ENCODE data around the gene ZNF423.

ZNF423 gene

GRCh38 chr16:49578018-49578417 lies 277.9 kb downstream of the ZNF423 start:
- Histone ChIP-seq H3K36me3 (ENCODE audit: insufficient read depth, low read length) (no peaks in the 10 kb centered on the region), H2AFZ (ENCODE audit: low read depth, low read length) (no peak overlapping the region), H4K20me1 (ENCODE audit: insufficient read depth, low read length) (no peaks in the 10 kb centered on the region), H3K27ac (ENCODE audit: low read length) (no peak overlapping the region), H3K4me1 (ENCODE audit: insufficient read depth, low read length) (no peaks in the 10 kb centered on the region), H3K79me2 (ENCODE audit: insufficient read depth, low read length) (no peaks in the 10 kb centered on the region), H3K4me2 (ENCODE audit: insufficient read depth, low read length) (no peak overlapping the region), H3K4me3 (ENCODE audit: low read depth in 1 of 2, low read length in 2 of 2) (no peak overlapping the region), H3K9me3 (ENCODE audit: insufficient read depth, low read length, severe bottlenecking) (no peaks in the 10 kb centered on the region), H3K9ac (ENCODE audit: low read depth, low read length) (no peak overlapping the region), H3K27me3 (ENCODE audit: insufficient read depth, low read length, poor library complexity) (no peaks in the 10 kb centered on the region)
- ATAC-seq (ENCODE audit: insufficient read depth, low read depth) (no peak), DNase-seq (no peak)
- TF ChIP-seq EZH2 (IDR thresholded peaks at IDR 0.05; ENCODE audit: borderline replicate concordance, low read depth, low read length, severe bottlenecking) (no peak), CTCF (IDR thresholded peaks at IDR 0.05; ENCODE audit: borderline replicate concordance, extremely low read depth, low read length, poor library complexity, severe bottlenecking) (no peak)

GRCh38 chr16:49576941-49577340 lies 279.0 kb downstream of the ZNF423 start:
- ATAC-seq (ENCODE audit: insufficient read depth, low read depth): no peak
- no peaks in the 10 kb centered on the region for H3K27me3 ChIP-seq (ENCODE audit: insufficient read depth, low read length, poor library complexity)
- H2AFZ ChIP-seq (ENCODE audit: low read depth, low read length): no peak overlapping the region
- H3K4me1 ChIP-seq (ENCODE audit: insufficient read depth, low read length): no peaks in the 10 kb centered on the region
- no peak overlapping the region for H3K27ac ChIP-seq (ENCODE audit: low read length)
- no peaks in the 10 kb centered on the region for H3K9me3 ChIP-seq (ENCODE audit: insufficient read depth, low read length, severe bottlenecking)
- DNase-seq: no peak
- no peaks in the 10 kb centered on the region for H3K36me3 ChIP-seq (ENCODE audit: insufficient read depth, low read length)
- H3K4me2 ChIP-seq (ENCODE audit: insufficient read depth, low read length): no peak overlapping the region
- no peak overlapping the region for H3K9ac ChIP-seq (ENCODE audit: low read depth, low read length)
- TF ChIP-seq CTCF (IDR thresholded peaks at IDR 0.05; ENCODE audit: borderline replicate concordance, extremely low read depth, low read length, poor library complexity, severe bottlenecking) (no peak), EZH2 (IDR thresholded peaks at IDR 0.05; ENCODE audit: borderline replicate concordance, low read depth, low read length, severe bottlenecking) (no peak)
- no peaks in the 10 kb centered on the region for H4K20me1 ChIP-seq (ENCODE audit: insufficient read depth, low read length)
- no peaks in the 10 kb centered on the region for H3K79me2 ChIP-seq (ENCODE audit: insufficient read depth, low read length)
- H3K4me3 ChIP-seq (ENCODE audit: low read depth in 1 of 2, low read length in 2 of 2): no peak overlapping the region

- no peak overlapping the region for H3K27ac ChIP-seq (ENCODE audit: low read length)
- H3K4me2 ChIP-seq (ENCODE audit: insufficient read depth, low read length): no peak overlapping the region
- H3K36me3 ChIP-seq (ENCODE audit: insufficient read depth, low read length): no peaks in the 10 kb centered on the region
- no peak overlapping the region for H2AFZ ChIP-seq (ENCODE audit: low read depth, low read length)
- H3K79me2 ChIP-seq (ENCODE audit: insufficient read depth, low read length): no peaks in the 10 kb centered on the region
- H4K20me1 ChIP-seq (ENCODE audit: insufficient read depth, low read length): no peaks in the 10 kb centered on the region
- no peak overlapping the region for H3K4me3 ChIP-seq (ENCODE audit: low read depth in 1 of 2, low read length in 2 of 2)
- no peaks in the 10 kb centered on the region for H3K27me3 ChIP-seq (ENCODE audit: insufficient read depth, low read length, poor library complexity)
- no peak for ATAC-seq (ENCODE audit: insufficient read depth, low read depth)
- H3K9me3 ChIP-seq (ENCODE audit: insufficient read depth, low read length, severe bottlenecking): no peaks in the 10 kb centered on the region
- no peak overlapping the region for H3K9ac ChIP-seq (ENCODE audit: low read depth, low read length)
- no peak for TF ChIP-seq CTCF (IDR thresholded peaks at IDR 0.05; ENCODE audit: borderline replicate concordance, extremely low read depth, low read length, poor library complexity, severe bottlenecking)
- no peak for TF ChIP-seq EZH2 (IDR thresholded peaks at IDR 0.05; ENCODE audit: borderline replicate concordance, low read depth, low read length, severe bottlenecking)
- H3K4me1 ChIP-seq (ENCODE audit: insufficient read depth, low read length): no peaks in the 10 kb centered on the region
- DNase-seq: no peak
Measured at GRCh38 chr16:49576173-49576494, 279.8 kb downstream of the ZNF423 start.
